HUES64 (cell line): ENCODE data around the gene ZBTB42.
"Not testable (repeated sequence)": the region's sequence is repeated elsewhere in the genome, so short reads cannot be mapped to it uniquely, and the experiment has no call there.

Source experiments
- H3K27ac ChIP-seq: 2 replicates; pipeline ENCODE4 v1.7.0; 2013; ENCODE audit warnings: low read depth, low read length, inconsistent platforms
- H3K27me3 ChIP-seq: 2 replicates; pipeline ENCODE4 v1.6.1; 2013; ENCODE audit warnings: mild to moderate bottlenecking, low read length; ENCODE audit not compliant: insufficient read depth
- H3K36me3 ChIP-seq: 2 replicates; pipeline ENCODE4 v1.6.1; 2013; ENCODE audit warnings: mild to moderate bottlenecking, low read length; ENCODE audit not compliant: insufficient read depth
- H3K4me1 ChIP-seq: 2 replicates; pipeline ENCODE4 v1.6.1; 2013; ENCODE audit warnings: mild to moderate bottlenecking, low read length, moderate library complexity; ENCODE audit not compliant: insufficient read depth
- H3K4me3 ChIP-seq: 2 replicates; pipeline ENCODE4 v1.5.1; 2013; ENCODE audit warnings: mild to moderate bottlenecking, low read length, moderate library complexity
- H3K9ac ChIP-seq: 2 replicates; pipeline ENCODE4 v1.6.1; 2013; ENCODE audit warnings: mild to moderate bottlenecking, low read depth, low read length
- H3K9me3 ChIP-seq: 2 replicates; pipeline ENCODE4 v1.6.1; 2013; ENCODE audit warnings: low read depth, low read length; ENCODE audit not compliant: insufficient read depth
- WGBS: fragments of 150-250, 120-280 bp; methylation state at CpG from one replicate; pipeline ENCODE4 v1.1.7; 2013; ENCODE audit warnings: missing lambda C conversion rate; 5-methylcytosine and 5-hydroxymethylcytosine counted together

ZBTB42 gene

GRCh38 chr14:104805941-104806624 is 5.2 kb downstream of the ZBTB42 start:
- Histone ChIP-seq H3K27ac (no peak overlapping the region), H3K9me3 (no peaks in the 10 kb centered on the region), H3K27me3 (peaks cover 22% of the 10 kb centered on the region), H3K9ac (no peak overlapping the region), H3K4me3 (no peak overlapping the region), H3K36me3 (no peaks in the 10 kb centered on the region), H3K4me1 (no peaks in the 10 kb centered on the region)
- 90% methylated on average over 14 of the region's 14 CpGs for WGBS

GRCh38 chr14:104806625-104807465 is 5.9 kb downstream of the ZBTB42 start:
- no peak overlapping the region for H3K4me3 ChIP-seq
- no peaks in the 10 kb centered on the region for H3K4me1 ChIP-seq
- H3K9ac ChIP-seq, result no peak overlapping the region
- WGBS, result 93% methylated on average over 10 of the region's 10 CpGs
- H3K36me3 ChIP-seq, result no peaks in the 10 kb centered on the region
- peaks cover 14% of the 10 kb centered on the region for H3K27me3 ChIP-seq
- H3K9me3 ChIP-seq, result no peaks in the 10 kb centered on the region
- H3K27ac ChIP-seq, result no peak overlapping the region

- H3K36me3 ChIP-seq, result no peaks in the 10 kb centered on the region
- H3K4me3 ChIP-seq, result no peak overlapping the region
- no peak overlapping the region for H3K27ac ChIP-seq
- H3K4me1 ChIP-seq, result no peaks in the 10 kb centered on the region
- H3K9ac ChIP-seq, result no peak overlapping the region
- WGBS, result 85% methylated on average over 6 of the region's 6 CpGs
- no peaks in the 10 kb centered on the region for H3K27me3 ChIP-seq
- H3K9me3 ChIP-seq, result no peaks in the 10 kb centered on the region
Measured at GRCh38 chr14:104808456-104808855, 7.6 kb downstream of the ZBTB42 start.

- Histone ChIP-seq H3K9ac (no peak overlapping the region), H3K27ac (no peak overlapping the region), H3K4me3 (no peak overlapping the region), H3K27me3 (no peaks in the 10 kb centered on the region), H3K4me1 (no peaks in the 10 kb centered on the region), H3K36me3 (no peaks in the 10 kb centered on the region), H3K9me3 (no peaks in the 10 kb centered on the region)
- WGBS, result 90% methylated on average over 10 of the region's 11 CpGs
Measured at GRCh38 chr14:104810316-104810715, 9.4 kb downstream of the ZBTB42 start.

- Histone ChIP-seq H3K36me3 (no peaks in the 10 kb centered on the region), H3K27me3 (peaks cover 7% of the 10 kb centered on the region), H3K27ac (no peak overlapping the region), H3K9ac (no peak overlapping the region), H3K4me3 (no peak overlapping the region), H3K4me1 (no peaks in the 10 kb centered on the region), H3K9me3 (no peaks in the 10 kb centered on the region)
- WGBS, result 97% methylated on average over 6 of the region's 7 CpGs
Measured at GRCh38 chr14:104813286-104813685, 12.4 kb downstream of the ZBTB42 start.

GRCh38 chr14:104814701-104815100 is 13.8 kb downstream of the ZBTB42 start:
- H3K9ac ChIP-seq, result not testable (repeated sequence)
- H3K4me3 ChIP-seq, result peak overlapping the region; percentile 76
- 88% methylated on average over 14 of the region's 15 CpGs for WGBS

GRCh38 chr14:104816616-104816884 is 15.6 kb downstream of the ZBTB42 start:
- H3K27ac ChIP-seq, result peak overlapping the region; percentile 82; the same call in 1 of the 2 replicates
- H3K9ac ChIP-seq, result peak overlapping the region; percentile 86
- H3K4me3 ChIP-seq, result peak overlapping the region; percentile 76
- WGBS, result 11% methylated on average over 8 of the region's 8 CpGs
- no peaks in the 10 kb centered on the region for H3K36me3 ChIP-seq
- H3K27me3 ChIP-seq, result peaks cover 7% of the 10 kb centered on the region
- no peaks in the 10 kb centered on the region for H3K9me3 ChIP-seq
- no peaks in the 10 kb centered on the region for H3K4me1 ChIP-seq

More at GRCh38 chr14:104814701-104815100, 13.8 kb downstream of the ZBTB42 start:
- not testable (repeated sequence) for H3K27ac ChIP-seq, H3K9me3 ChIP-seq, H3K36me3 ChIP-seq, H3K27me3 ChIP-seq, H3K4me1 ChIP-seq

GRCh38 chr14:104817930-104818713 is 17.2 kb downstream of the ZBTB42 start:
- Histone ChIP-seq H3K4me3 (no peak overlapping the region), H3K9me3 (no peaks in the 10 kb centered on the region), H3K27me3 (peaks cover 7% of the 10 kb centered on the region), H3K36me3 (no peaks in the 10 kb centered on the region), H3K9ac (no peak overlapping the region), H3K27ac (no peak overlapping the region), H3K4me1 (no peaks in the 10 kb centered on the region)
- WGBS, result 94% methylated on average over 8 of the region's 8 CpGs

- no peak overlapping the region for H3K9ac ChIP-seq
- peaks cover 7% of the 10 kb centered on the region for H3K27me3 ChIP-seq
- H3K36me3 ChIP-seq, result no peaks in the 10 kb centered on the region
- no peaks in the 10 kb centered on the region for H3K9me3 ChIP-seq
- WGBS, result 93% methylated on average over 9 of the region's 9 CpGs
- no peak overlapping the region for H3K27ac ChIP-seq
- H3K4me1 ChIP-seq, result no peaks in the 10 kb centered on the region
- no peak overlapping the region for H3K4me3 ChIP-seq
Measured at GRCh38 chr14:104818714-104819161, 17.8 kb downstream of the ZBTB42 start.

- no peak overlapping the region for H3K27ac ChIP-seq
- no peaks in the 10 kb centered on the region for H3K36me3 ChIP-seq
- no peak overlapping the region for H3K9ac ChIP-seq
- H3K9me3 ChIP-seq, result no peaks in the 10 kb centered on the region
- H3K4me3 ChIP-seq, result no peak overlapping the region
- H3K4me1 ChIP-seq, result no peaks in the 10 kb centered on the region
- peaks cover 11% of the 10 kb centered on the region for H3K27me3 ChIP-seq
- 92% methylated on average over 12 of the region's 12 CpGs for WGBS
Measured at GRCh38 chr14:104819361-104819781, 18.5 kb downstream of the ZBTB42 start.

GRCh38 chr14:104820669-104821228 is 19.8 kb downstream of the ZBTB42 start:
- Histone ChIP-seq H3K4me3 (no peak overlapping the region), H3K4me1 (no peaks in the 10 kb centered on the region), H3K27me3 (peaks cover 24% of the 10 kb centered on the region), H3K9ac (no peak overlapping the region), H3K27ac (no peak overlapping the region), H3K36me3 (no peaks in the 10 kb centered on the region), H3K9me3 (no peaks in the 10 kb centered on the region)
- WGBS, result 26% methylated on average over 21 of the region's 22 CpGs
